AG04450 (cell line): ENCODE data around the gene CADM2. TPM values are rescaled to one million over a fixed set of nuclear protein-coding genes. Genes with fewer than 3 reads are reported as not detected.
"Not testable (repeated sequence)": the region's sequence is repeated elsewhere in the genome, so short reads cannot be mapped to it uniquely, and the experiment has no call there.

Experiments
- CTCF ChIA-PET: fragments of 300-600, 350-600 bp; formaldehyde crosslinking; extraction: SDS; loops from one replicate; lab custom pipeline; 2022; ENCODE audit warnings: antibody characterized with exemption, inconsistent platforms; lab: Charles Lee
- POLR2A ChIA-PET: fragments of 350-600 bp; formaldehyde crosslinking; extraction: SDS; loops from one replicate; lab custom pipeline; 2021; ENCODE audit warnings: antibody characterized with exemption, inconsistent platforms; lab: Yijun Ruan, JAX
- DNase-seq: peaks from one replicate; pipeline ENCODE4 v3.0.0-alpha.2; 2011; ENCODE audit warnings: low read depth, low spot score
- H3K27ac ChIP-seq: one replicate; pipeline ENCODE4 v1.5.1; 2012; ENCODE audit warnings: low read depth, low read length, control low read depth
- H3K27me3 ChIP-seq: one replicate; pipeline ENCODE4 v1.6.0; 2012; ENCODE audit warnings: low read length; ENCODE audit not compliant: control insufficient read depth, insufficient read depth
- H3K4me3 ChIP-seq: 2 replicates; pipeline ENCODE4 v1.5.1; 2011; ENCODE audit warnings: mild to moderate bottlenecking, low read depth, low read length, control low read depth
- H3K9me3 ChIP-seq: 2 replicates; pipeline ENCODE4 v1.5.1; 2012; ENCODE audit warnings: low read length; ENCODE audit not compliant: control insufficient read depth, insufficient read depth
- CTCF ChIP-seq: IDR thresholded peaks from 2 replicates; pipeline ENCODE4 v1.5.1; 2011; ENCODE audit warnings: low read depth, low read length, control low read depth, inconsistent platforms
- polyA plus RNA-seq: library from polyadenylated mRNA; depleted of rRNA; stranded (reverse); fragments of >200 nt; gene quantifications from 2 replicates; pipeline ENCODE4 v1.2.3, GENCODE V29; 2011

The CADM2 gene
- polyA plus RNA-seq, 1 experiment: not detected

DNA sequence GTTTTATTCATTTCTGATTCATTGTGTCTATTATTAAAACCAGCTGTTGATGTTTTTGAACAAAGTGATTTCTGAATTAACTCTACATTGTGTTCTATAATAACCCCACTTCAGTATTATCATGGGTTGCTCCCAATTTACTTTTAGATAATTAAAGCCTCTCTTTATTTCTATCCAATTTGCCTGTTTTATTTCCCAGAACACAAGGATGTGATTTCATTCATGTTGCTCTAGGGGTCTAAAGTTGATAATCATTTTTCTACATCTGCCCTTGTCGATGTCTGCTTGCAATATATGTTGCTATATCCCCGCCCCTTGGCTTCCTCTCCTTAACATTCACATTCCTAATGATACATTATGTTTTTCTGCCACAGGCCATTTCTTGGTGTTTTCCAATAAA is 747.3 kb downstream of the CADM2 start:
- Histone ChIP-seq H3K27me3 (no peaks in the 10 kb centered on the region), H3K4me3 (no peak overlapping the region), H3K9me3 (no peaks in the 10 kb centered on the region), H3K27ac (no peak overlapping the region)
- CTCF ChIA-PET: no interaction called here
- POLR2A ChIA-PET: no interaction called here
- no peak for TF ChIP-seq CTCF
- no peak for DNase-seq

DNA sequence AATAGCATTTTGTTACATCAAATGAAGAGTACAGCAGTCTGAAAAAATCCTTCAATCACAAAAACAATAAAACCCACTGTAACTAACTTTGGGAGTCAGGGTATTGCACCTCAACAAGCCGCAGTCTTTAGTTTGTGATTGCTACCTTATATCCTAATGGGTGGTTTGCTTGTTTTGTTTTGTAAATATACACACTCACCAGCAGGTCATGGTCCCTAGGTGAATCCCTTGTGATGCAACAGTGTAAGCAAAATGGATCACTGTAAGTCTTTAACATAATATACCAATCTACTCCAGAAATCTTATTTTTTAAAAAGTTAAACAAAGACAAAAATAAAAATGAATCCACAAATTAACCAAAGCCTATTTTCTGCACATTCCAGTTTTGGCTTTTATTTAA is 749.5 kb downstream of the CADM2 start:
- H3K27me3 ChIP-seq, CTCF ChIA-PET, DNase-seq, H3K27ac ChIP-seq, H3K4me3 ChIP-seq, H3K9me3 ChIP-seq, POLR2A ChIA-PET: not testable (repeated sequence)

DNA sequence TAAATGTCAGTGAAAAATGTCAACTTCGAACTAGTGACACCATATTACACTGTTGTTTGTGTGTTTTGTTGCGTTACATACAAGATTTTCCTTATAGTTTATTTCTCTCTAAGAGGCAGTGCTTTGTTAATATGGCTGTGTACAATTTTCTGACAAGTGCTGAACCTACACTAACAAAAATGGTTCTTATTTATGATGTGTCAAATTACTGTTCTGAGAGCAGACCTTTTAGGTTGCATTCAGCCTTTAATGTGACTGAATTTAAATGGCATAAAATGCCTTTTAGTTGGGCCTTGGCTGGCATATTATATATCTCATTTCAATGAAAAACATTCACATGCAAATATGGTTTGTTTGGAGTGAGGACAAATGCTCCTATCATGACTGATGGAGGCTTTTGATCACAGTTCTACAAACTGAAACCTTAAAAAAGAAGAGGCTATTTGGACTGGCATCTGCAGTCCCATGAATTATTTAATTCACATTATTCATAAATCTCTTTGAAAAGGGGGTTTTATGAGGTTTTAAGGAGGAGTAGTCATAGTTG is 750.6 kb downstream of the CADM2 start:
- no peak for TF ChIP-seq CTCF
- ChIA-PET CTCF (no interaction called here), POLR2A (no interaction called here)
- no peak overlapping the region for H3K27ac ChIP-seq
- H3K9me3 ChIP-seq: no peaks in the 10 kb centered on the region
- no peak overlapping the region for H3K4me3 ChIP-seq
- DNase-seq: no peak
- H3K27me3 ChIP-seq: no peaks in the 10 kb centered on the region

DNA sequence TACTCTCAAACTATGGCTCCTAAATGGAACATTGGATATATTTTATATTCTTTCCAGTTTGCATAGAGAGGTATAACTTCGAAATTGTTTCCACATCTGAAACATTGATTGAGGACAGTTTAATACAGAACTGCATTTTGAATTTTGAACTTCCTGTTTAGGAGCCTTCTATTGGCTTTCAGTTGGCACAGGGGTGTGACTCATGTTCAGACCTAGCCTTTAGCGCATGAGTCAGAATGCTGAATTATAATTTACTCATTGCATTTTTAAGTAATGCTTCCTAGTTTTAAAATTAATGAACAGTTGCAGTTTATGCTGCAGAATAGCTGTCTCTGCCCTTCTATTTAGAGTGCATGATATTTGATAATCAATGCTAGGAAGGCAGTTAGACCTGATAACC is 751.7 kb downstream of the CADM2 start:
- DNase-seq: no peak
- Histone ChIP-seq H3K27ac (no peak overlapping the region), H3K27me3 (no peaks in the 10 kb centered on the region), H3K9me3 (no peaks in the 10 kb centered on the region), H3K4me3 (no peak overlapping the region)
- ChIA-PET CTCF (no interaction called here), POLR2A (no interaction called here)
- no peak for TF ChIP-seq CTCF

DNA sequence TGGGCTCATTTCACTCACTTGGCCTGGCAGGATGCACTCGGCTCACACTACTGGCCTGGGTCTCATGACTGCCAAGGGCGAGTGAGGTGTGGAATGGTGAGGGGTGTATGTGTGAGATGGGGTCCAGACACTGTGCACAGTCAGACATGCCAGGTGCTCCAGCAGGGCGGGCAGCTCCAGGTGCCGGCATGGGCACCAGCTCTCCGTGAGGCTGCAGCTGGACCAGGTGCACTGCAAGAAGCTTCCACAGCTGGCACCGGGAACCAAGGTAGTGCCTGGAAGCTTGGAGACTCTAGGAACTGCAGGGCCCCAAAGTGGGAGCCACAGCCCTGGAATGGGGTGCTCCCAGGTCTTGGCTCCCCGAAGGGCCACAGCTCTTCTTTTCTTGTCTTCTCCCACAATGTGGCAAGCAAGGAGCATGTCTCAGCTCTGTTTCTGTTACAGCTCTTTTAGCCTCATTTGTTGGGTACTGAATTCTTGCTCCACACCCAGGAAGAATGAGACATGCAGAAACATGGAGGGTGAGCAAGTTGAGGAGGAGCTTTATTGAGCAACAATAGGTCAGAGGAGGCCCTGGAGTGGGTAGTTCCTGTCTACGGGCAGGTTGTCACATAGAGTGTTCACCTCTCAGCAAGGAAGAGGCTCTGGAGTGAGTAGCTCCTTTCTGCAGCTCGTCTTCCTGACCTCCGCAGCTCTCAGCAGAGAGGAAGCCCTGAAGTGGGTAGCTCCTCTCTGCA is 762.8 kb downstream of the CADM2 start:
- no peak for TF ChIP-seq CTCF
- no peak for DNase-seq
- H3K27me3 ChIP-seq: no peaks in the 10 kb centered on the region
- no peak overlapping the region for H3K4me3 ChIP-seq
- ChIA-PET CTCF (no interaction called here), POLR2A (no interaction called here)
- H3K27ac ChIP-seq: no peak overlapping the region
- H3K9me3 ChIP-seq: peaks cover 5% of the 10 kb centered on the region
